Body of pancreas (tissue), 4 donors: Measurements from ENCODE around the gene SEC22C.

Source experiments
- CTCF ChIP-seq, 7 experiments: fragments of 450-650 bp in 4 of 7; fragments of 200-600 bp in 3 of 7; sonication (generic) in 3 of 7; IDR thresholded peaks; one replicate each; pipeline ENCODE4 v1.5.1; 2016 to 2019; ENCODE audit warnings: antibody characterized with exemption in 7 of 7
- POLR2A ChIP-seq, 3 donors: fragments of 450-650 bp; IDR thresholded peaks; one replicate each; pipeline ENCODE4 v1.6.1; 2016; ENCODE audit warnings: antibody characterized with exemption in 3 of 3, mild to moderate bottlenecking in 2 of 3

- TF ChIP-seq CTCF (IDR thresholded peaks at IDR 0.05) (no peak), POLR2A (IDR thresholded peaks at IDR 0.05) (no peak)
These were observed 65.3 kb downstream of the SEC22C start for GRCh38 chr3:42516443-42516842.
